HL-60 (cell line): ENCODE results near the gene PRAME.

Experiments
- GABPA ChIP-seq: IDR thresholded peaks from 2 replicates; pipeline ENCODE4 v1.6.1; 2012; ENCODE audit warnings: low read depth
- POLR2AphosphoS5 ChIP-seq: IDR thresholded peaks from 2 replicates; pipeline ENCODE4 v1.6.1; 2012; ENCODE audit warnings: low read depth
- TF ChIP-seq, protein P1 (sequence below): IDR thresholded peaks from one replicate; pipeline ENCODE4 v1.5.1; 2011; ENCODE audit warnings: low read length, control low read depth, inconsistent platforms; ENCODE audit not compliant: insufficient read depth
- TF ChIP-seq, protein P2 (sequence below): IDR thresholded peaks from 2 replicates; pipeline ENCODE4 v1.6.1; 2012; ENCODE audit warnings: low read depth; ENCODE audit not compliant: insufficient replicate concordance

DNA sequence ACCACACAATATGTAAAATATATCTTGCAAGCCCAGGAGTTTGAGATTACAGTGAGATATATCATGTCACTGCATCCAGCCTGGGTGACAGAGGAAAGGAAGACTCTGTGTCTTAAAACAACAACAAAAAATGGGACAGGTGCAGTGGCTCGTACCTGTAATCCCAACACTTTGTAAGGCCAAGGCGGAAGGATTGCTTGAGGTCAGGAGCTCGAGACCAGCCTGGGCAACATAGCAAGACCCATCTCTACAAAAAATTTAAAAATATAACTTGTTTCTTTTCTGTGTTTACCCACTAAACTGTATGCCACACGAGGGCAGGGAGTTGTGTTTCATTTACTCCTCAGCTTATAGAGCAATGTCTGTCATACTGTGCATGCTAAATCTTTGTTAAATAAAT is 42.1 kb downstream of the PRAME start:
- TF ChIP-seq, protein P1, sequence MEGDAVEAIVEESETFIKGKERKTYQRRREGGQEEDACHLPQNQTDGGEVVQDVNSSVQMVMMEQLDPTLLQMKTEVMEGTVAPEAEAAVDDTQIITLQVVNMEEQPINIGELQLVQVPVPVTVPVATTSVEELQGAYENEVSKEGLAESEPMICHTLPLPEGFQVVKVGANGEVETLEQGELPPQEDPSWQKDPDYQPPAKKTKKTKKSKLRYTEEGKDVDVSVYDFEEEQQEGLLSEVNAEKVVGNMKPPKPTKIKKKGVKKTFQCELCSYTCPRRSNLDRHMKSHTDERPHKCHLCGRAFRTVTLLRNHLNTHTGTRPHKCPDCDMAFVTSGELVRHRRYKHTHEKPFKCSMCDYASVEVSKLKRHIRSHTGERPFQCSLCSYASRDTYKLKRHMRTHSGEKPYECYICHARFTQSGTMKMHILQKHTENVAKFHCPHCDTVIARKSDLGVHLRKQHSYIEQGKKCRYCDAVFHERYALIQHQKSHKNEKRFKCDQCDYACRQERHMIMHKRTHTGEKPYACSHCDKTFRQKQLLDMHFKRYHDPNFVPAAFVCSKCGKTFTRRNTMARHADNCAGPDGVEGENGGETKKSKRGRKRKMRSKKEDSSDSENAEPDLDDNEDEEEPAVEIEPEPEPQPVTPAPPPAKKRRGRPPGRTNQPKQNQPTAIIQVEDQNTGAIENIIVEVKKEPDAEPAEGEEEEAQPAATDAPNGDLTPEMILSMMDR, result no peak
- TF ChIP-seq POLR2AphosphoS5 (no peak), GABPA (no peak)
- TF ChIP-seq, protein P2, sequence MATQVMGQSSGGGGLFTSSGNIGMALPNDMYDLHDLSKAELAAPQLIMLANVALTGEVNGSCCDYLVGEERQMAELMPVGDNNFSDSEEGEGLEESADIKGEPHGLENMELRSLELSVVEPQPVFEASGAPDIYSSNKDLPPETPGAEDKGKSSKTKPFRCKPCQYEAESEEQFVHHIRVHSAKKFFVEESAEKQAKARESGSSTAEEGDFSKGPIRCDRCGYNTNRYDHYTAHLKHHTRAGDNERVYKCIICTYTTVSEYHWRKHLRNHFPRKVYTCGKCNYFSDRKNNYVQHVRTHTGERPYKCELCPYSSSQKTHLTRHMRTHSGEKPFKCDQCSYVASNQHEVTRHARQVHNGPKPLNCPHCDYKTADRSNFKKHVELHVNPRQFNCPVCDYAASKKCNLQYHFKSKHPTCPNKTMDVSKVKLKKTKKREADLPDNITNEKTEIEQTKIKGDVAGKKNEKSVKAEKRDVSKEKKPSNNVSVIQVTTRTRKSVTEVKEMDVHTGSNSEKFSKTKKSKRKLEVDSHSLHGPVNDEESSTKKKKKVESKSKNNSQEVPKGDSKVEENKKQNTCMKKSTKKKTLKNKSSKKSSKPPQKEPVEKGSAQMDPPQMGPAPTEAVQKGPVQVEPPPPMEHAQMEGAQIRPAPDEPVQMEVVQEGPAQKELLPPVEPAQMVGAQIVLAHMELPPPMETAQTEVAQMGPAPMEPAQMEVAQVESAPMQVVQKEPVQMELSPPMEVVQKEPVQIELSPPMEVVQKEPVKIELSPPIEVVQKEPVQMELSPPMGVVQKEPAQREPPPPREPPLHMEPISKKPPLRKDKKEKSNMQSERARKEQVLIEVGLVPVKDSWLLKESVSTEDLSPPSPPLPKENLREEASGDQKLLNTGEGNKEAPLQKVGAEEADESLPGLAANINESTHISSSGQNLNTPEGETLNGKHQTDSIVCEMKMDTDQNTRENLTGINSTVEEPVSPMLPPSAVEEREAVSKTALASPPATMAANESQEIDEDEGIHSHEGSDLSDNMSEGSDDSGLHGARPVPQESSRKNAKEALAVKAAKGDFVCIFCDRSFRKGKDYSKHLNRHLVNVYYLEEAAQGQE, result no peak
